GM19023 (cell line): Measurements from ENCODE around the gene ARGLU1.

Source experiments
- ATAC-seq: cut with Tn5 transposase; IDR thresholded peaks from one replicate; pipeline ENCODE4 v1.9.1; 2021; ENCODE audit warnings: mild to moderate bottlenecking, moderate library complexity; ENCODE audit not compliant: unreplicated experiment

The ARGLU1 gene

GRCh38 chr13:106550570-106551135 is 17.3 kb downstream of the ARGLU1 start:
- ATAC-seq = no peak

DNA sequence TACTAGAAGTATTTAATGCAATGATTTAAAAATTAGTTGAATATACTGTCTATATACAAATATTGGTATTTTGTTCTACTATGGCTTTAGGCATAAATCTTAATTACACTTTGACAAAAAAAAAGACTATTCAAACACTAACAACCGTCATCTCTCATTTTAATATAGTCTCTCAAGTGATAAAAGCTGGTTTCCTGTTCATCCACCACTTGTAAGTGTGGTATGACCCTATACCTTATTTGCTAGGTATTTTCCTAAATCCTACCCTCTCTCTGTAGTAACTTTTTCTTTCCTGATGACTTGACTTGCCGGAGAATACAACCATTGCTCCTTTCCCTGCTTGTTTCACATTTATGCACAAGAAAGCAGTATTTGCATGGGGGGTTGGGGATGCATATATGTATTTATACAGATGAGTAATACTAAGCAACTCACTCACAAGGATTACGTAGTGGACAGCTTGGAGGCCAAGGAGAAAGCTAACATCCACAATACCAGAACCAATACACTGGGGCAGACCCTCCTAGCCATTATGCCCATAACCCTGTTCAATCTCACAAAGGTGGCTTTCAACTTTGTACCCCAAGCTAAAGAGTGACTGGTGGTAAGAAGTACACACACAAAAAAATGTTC is 19.8 kb downstream of the ARGLU1 start:
- no peak for ATAC-seq

GRCh38 chr13:106541826-106542225 is 26.1 kb downstream of the ARGLU1 start:
- no peak for ATAC-seq

- no peak for ATAC-seq
Observed at GRCh38 chr13:106540613-106541012, 27.3 kb downstream of the ARGLU1 start.

GRCh38 chr13:106537521-106537920 is 30.4 kb downstream of the ARGLU1 start:
- no peak for ATAC-seq

DNA sequence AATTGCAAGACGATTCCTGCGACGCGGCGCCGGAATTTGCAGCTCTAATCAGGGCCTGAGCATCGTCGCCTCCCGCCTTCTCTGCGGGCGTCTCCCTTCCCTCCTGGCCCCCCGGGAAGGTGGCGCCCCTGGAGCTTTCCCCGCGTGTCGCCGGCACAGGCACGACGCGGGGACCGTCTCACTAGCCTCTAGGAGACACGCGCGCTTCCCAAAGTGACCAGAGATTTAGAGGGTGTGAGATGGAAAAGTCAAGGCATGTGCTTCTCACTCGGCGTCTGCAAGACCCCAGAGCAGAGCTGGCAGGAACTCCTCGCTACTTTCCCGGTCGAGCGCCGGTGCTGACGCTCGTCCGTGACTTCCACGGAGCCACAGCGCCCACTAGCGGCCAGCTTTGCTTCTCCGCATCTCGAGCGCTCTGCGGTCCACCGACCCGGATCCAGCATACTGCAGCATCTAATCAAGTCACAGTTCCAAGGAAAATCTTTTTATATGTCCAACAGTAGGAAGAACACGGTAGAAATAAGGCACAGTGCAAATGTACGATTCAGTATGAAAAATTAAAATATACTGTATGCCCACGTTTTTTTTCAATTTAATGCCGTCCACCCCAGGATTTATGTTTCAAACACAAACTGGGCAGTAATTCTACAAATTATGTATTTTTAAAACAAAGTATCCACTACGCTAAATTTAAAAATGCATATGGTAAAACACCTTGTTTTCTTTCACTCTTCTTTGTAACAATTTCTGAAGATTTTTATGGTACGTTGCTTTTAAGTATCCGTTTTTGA is 31.5 kb downstream of the ARGLU1 start:
- peak; percentile 45 for ATAC-seq

DNA sequence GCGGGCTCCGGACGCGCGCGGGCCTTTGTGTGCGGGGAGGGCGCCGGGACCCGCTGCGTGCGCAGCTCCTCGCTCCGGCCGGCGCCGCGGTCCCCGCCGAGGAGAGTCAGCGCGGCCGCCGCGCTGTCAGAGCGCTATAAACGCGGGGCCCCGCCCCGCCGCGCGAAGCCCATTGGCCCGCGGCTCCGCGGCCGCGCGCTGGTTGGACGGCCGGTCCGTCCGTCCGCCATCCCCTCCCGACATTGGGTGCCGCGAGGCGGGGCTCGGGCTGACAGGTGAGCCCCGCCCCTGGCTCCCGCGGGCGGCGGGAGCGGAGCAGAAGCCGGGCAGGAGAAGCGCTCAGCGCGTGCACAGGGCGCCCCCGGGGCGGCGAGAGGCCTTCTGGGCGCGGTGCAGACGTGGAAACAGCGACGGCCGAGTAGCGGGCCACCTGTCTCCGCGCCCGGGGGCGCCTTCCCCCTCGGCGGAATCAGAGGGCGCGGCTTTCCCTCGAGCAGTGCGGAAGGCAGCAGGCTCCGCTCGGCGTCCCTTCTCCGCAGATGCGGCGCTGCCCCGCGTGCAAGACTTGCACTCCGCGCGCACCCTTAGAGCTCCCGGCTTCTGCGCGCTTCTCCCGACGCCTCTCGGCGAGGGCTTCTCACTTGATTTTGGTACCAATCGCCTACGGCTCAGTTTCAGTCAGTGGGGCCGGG is 32.2 kb downstream of the ARGLU1 start, which contains the start of gene EFNB2:
Gene EFNB2, minus strand, starts transcription at position 111 of the 692 bp plus-strand sequence. CDS start 698 bp downstream, outside the sequence.
- ATAC-seq = peak; percentile 95

GRCh38 chr13:106534639-106535551 is 33.0 kb downstream of the ARGLU1 start:
- ATAC-seq = peak; percentile 22

- no peak for ATAC-seq
Observed at GRCh38 chr13:106533943-106534638, 33.8 kb downstream of the ARGLU1 start.

- no peak for ATAC-seq
Observed at GRCh38 chr13:106533101-106533942, 34.6 kb downstream of the ARGLU1 start.

- ATAC-seq = no peak
Observed at GRCh38 chr13:106532111-106532929, 35.6 kb downstream of the ARGLU1 start.

DNA sequence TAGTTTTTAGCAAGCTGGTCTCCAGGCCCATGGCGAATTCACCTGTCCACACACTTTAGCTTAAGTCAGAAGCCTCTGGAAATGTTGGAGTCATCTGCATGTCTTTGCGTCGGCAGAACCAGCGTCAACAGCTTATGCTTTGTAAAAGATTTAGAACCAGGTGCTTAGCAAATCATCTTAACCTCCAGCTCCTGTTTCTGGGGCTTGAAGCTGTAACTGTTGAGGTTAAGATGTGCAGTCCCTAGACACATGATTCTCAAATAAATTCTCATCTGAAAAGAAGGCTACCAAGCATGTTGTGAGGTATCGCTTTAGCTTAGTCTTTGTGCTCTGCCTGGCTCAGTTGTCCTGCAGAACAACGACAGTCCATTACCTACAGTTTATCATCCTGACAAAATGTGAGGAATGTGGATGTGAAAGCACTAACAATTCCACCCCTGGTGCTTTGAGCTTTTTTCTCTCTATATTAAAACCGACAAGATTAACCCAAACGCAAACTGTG is 36.9 kb downstream of the ARGLU1 start:
- ATAC-seq = no peak

DNA sequence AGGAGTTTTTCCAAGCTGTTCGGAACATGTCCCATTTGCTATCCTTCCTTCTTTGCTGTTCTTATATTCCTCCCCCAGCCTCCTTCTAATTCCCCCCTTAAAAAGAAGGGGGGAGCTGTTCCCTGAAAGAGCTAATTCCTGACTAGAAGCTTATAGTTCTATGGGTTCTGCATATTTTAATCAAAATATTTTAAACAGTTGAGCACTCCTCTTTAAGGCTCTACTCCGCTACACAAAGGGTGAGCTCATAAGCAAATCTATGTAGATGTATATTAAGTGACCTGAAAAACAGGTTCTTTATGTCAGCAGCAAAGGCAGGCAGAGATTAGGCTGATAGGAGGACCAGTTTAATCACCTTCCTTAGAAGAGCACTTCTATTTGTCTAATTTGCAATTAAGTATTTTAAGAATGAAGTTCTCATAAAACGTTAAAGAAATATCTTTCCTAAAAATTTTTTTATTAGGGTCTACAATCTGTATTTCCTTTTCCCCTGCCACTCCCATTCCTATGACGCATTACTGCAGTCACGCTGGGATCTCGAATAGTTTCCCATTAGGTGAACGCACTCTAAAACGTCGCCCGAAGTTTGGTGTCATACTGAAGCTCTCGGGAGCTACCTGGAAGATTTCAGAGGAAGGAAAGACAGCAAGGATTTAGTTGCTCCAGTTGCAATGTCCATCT is 37.6 kb downstream of the ARGLU1 start:
- no peak for ATAC-seq

DNA sequence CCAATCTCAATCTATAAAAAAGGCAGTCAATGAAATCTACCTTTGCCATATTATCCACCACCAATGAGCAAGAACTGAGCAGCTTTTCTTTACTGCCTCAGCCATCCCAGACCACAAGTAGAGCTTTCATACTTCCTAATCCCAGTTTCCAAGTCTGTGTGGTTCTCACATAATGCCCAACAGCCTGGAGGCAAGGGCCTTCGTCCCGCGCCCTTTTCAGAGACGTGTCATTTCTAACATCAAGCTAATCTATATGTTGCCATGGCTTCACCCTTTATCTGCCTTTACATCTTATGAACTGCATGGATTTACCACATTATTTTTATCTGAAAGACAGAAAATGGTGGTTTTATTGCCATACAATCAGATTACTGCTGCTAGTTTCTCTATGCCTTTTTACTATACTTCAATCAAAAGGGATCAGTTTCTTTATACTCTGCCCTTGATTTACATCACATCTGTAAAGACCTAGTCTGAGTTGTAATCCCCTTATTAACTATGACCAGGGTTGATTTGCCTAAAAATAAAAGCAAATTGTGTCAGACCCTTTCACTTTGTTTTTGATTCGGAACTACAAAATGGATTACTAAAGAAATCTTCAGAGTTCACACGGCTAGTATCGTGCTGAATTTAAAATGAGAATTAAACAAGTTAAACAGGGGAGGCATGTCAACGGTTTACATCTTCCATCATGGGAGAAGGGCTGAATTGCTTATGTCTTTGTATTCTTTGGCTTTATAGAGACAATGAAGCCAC is 38.3 kb downstream of the ARGLU1 start:
- ATAC-seq = no peak

- ATAC-seq = no peak
Observed at GRCh38 chr13:106528718-106529414, 39.1 kb downstream of the ARGLU1 start.

DNA sequence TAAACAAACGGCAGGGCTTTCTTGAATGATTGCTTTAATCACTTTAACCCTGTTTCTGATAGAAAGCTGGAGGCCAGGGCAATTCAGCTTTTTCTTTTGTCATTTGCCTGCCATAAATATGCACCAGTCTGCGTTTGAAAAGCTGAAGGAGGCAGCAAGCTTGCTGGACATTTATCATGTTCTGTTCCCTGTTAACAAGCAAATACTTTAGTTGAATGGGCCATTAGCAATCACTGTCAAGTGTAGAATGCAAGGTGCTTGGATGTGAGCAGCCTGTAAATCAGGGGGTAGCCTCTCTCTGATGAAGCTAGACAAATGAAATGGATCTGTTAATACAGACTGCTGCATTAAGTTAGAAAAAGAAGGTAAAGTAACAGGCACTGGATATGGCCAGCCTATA is 40.1 kb downstream of the ARGLU1 start:
- no peak for ATAC-seq
